HG03457 (cell line): ENCODE measurements around the gene TMEM208.

Experiments used
- ATAC-seq: cut with Tn5 transposase; IDR thresholded peaks from one replicate; pipeline ENCODE4 v1.9.1; 2021; ENCODE audit warnings: moderate number of reproducible peaks; ENCODE audit not compliant: unreplicated experiment

The TMEM208 gene

GRCh38 chr16:67207249-67208091, 19.5 kb upstream of the TMEM208 start:
- ATAC-seq, result no peak

GRCh38 chr16:67208154-67208896, 18.6 kb upstream of the TMEM208 start:
- no peak for ATAC-seq

GRCh38 chr16:67209565-67209964, 17.4 kb upstream of the TMEM208 start:
- no peak for ATAC-seq

GRCh38 chr16:67210069-67210937, 16.6 kb upstream of the TMEM208 start:
- no peak for ATAC-seq

- no peak for ATAC-seq
Measured at GRCh38 chr16:67211674-67212073, 15.3 kb upstream of the TMEM208 start.

- ATAC-seq, result no peak
Measured at GRCh38 chr16:67212766-67213165, 14.2 kb upstream of the TMEM208 start.

GRCh38 chr16:67213197-67214019, 13.5 kb upstream of the TMEM208 start:
- no peak for ATAC-seq

GRCh38 chr16:67215706-67216105, 11.2 kb upstream of the TMEM208 start:
- no peak for ATAC-seq

- ATAC-seq, result no peak
Measured at GRCh38 chr16:67216612-67217490, 10.1 kb upstream of the TMEM208 start.

GRCh38 chr16:67223992-67224391, 2.9 kb upstream of the TMEM208 start:
- no peak for ATAC-seq

GRCh38 chr16:67226295-67226803, 581 bp upstream of the TMEM208 start:
- ATAC-seq, result no peak

GRCh38 chr16:67227567-67227921, 614 bp downstream of the TMEM208 start:
- no peak for ATAC-seq

- ATAC-seq, result no peak
Measured at GRCh38 chr16:67228034-67228785, 1.3 kb downstream of the TMEM208 start.

GRCh38 chr16:67228905-67229304, 2.0 kb downstream of the TMEM208 start:
- ATAC-seq, result no peak

GRCh38 chr16:67229906-67230808, 3.2 kb downstream of the TMEM208 start:
- no peak for ATAC-seq

GRCh38 chr16:67230809-67231660, 4.1 kb downstream of the TMEM208 start:
- no peak for ATAC-seq

GRCh38 chr16:67233596-67233995, 6.7 kb downstream of the TMEM208 start:
- no peak for ATAC-seq
